ENCODE results near the gene ROBO3.

The ROBO3 gene

GRCh38 chr11:124920356-124920755 is 55.1 kb downstream of the ROBO3 start:
- Mint-ChIP-seq H3K27me3 (peaks cover 36% of the 10 kb centered on the region), H3K9me3 (no peaks in the 10 kb centered on the region), H3K4me1 (ENCODE audit: low read depth) (no peaks in the 10 kb centered on the region), H3K4me3 (no peak overlapping the region), H3K36me3 (ENCODE audit: low read depth) (no peaks in the 10 kb centered on the region), H3K27ac (no peak overlapping the region)
- intact Hi-C loops (cut with micrococcal nuclease) = no loop called here

- H3K27me3 Mint-ChIP-seq = peaks cover 36% of the 10 kb centered on the region
- no peaks in the 10 kb centered on the region for H3K4me1 Mint-ChIP-seq (ENCODE audit: low read depth)
- peak overlapping the region; percentile 47 for H3K4me3 Mint-ChIP-seq
- no peak overlapping the region for H3K27ac Mint-ChIP-seq
- no peaks in the 10 kb centered on the region for H3K36me3 Mint-ChIP-seq (ENCODE audit: low read depth)
- intact Hi-C loops (cut with micrococcal nuclease) = no loop called here
- H3K9me3 Mint-ChIP-seq = no peaks in the 10 kb centered on the region
Observed at GRCh38 chr11:124920870-124921609, 55.8 kb downstream of the ROBO3 start.

GRCh38 chr11:124922831-124923230 is 57.6 kb downstream of the ROBO3 start:
- Mint-ChIP-seq H3K27me3 (peaks cover 36% of the 10 kb centered on the region), H3K9me3 (no peaks in the 10 kb centered on the region), H3K27ac (no peak overlapping the region), H3K36me3 (ENCODE audit: low read depth) (no peaks in the 10 kb centered on the region), H3K4me1 (ENCODE audit: low read depth) (no peaks in the 10 kb centered on the region), H3K4me3 (no peak overlapping the region)
- intact Hi-C loops (cut with micrococcal nuclease) = no loop called here

GRCh38 chr11:124923296-124923695 is 58.1 kb downstream of the ROBO3 start:
- no peaks in the 10 kb centered on the region for H3K36me3 Mint-ChIP-seq (ENCODE audit: low read depth)
- peaks cover 36% of the 10 kb centered on the region for H3K27me3 Mint-ChIP-seq
- intact Hi-C loops (cut with micrococcal nuclease) = no loop called here
- H3K9me3 Mint-ChIP-seq = no peaks in the 10 kb centered on the region
- no peak overlapping the region for H3K4me3 Mint-ChIP-seq
- H3K27ac Mint-ChIP-seq = no peak overlapping the region
- no peaks in the 10 kb centered on the region for H3K4me1 Mint-ChIP-seq (ENCODE audit: low read depth)

- H3K27ac Mint-ChIP-seq = no peak overlapping the region
- intact Hi-C loops (cut with micrococcal nuclease) = no loop called here
- no peak overlapping the region for H3K4me3 Mint-ChIP-seq
- peaks cover 9% of the 10 kb centered on the region for H3K4me1 Mint-ChIP-seq (ENCODE audit: low read depth)
- no peaks in the 10 kb centered on the region for H3K36me3 Mint-ChIP-seq (ENCODE audit: low read depth)
- peaks cover 2% of the 10 kb centered on the region for H3K27me3 Mint-ChIP-seq
- H3K9me3 Mint-ChIP-seq = no peaks in the 10 kb centered on the region
Observed at GRCh38 chr11:124928942-124929665, 63.9 kb downstream of the ROBO3 start.

GRCh38 chr11:124930799-124931198 is 65.6 kb downstream of the ROBO3 start:
- Mint-ChIP-seq H3K4me3 (no peak overlapping the region), H3K27ac (no peak overlapping the region), H3K4me1 (ENCODE audit: low read depth) (peaks cover 9% of the 10 kb centered on the region), H3K36me3 (ENCODE audit: low read depth) (no peaks in the 10 kb centered on the region), H3K27me3 (peaks cover 2% of the 10 kb centered on the region), H3K9me3 (no peaks in the 10 kb centered on the region)
- intact Hi-C loops (cut with micrococcal nuclease) = no loop called here

Data from dendritic cell treated with granulocyte-macrophage colony-stimulating factor and Interleukin-4, amounts not matched to agents 40 ng/mL and 50 ng/mL, for 4 days (primary cell).